ENCODE results near the gene DNM3. TPM values are rescaled to one million over a fixed set of nuclear protein-coding genes. Genes with fewer than 3 reads are reported as not detected.
A peak's percentile ranks its signal among the peaks of the same experiment; 100 is the strongest.

The DNM3 gene
- total and polyA plus RNA-seq, 4 donors: 38.5 to 93.9 (median 48.5) TPM

GRCh38 chr1:171863531-171863930, 22.2 kb downstream of the DNM3 start:
- no peak overlapping the region for H3K27ac ChIP-seq (ENCODE audit: low read depth, low read length)
- WGBS (ENCODE audit: insufficient coverage): no CpG with 5 or more reads among the region's 4 CpGs
- H3K36me3 ChIP-seq (ENCODE audit: control insufficient read depth, insufficient read depth, low read length): no peaks in the 10 kb centered on the region
- H3K27me3 ChIP-seq (ENCODE audit: control insufficient read depth, insufficient read depth, low read length): no peaks in the 10 kb centered on the region
- no peak for DNase-seq (ENCODE audit: low read depth in 4 of 6, low spot score in 6 of 6)
- H3K4me1 ChIP-seq (ENCODE audit: control insufficient read depth, insufficient read depth, low read length): no peaks in the 10 kb centered on the region
- H3K9me3 ChIP-seq (ENCODE audit: control insufficient read depth, insufficient read depth, low read length): no peaks in the 10 kb centered on the region
- no peak overlapping the region for H3K4me3 ChIP-seq (ENCODE audit: low read depth, low read length)

GRCh38 chr1:171864308-171864707, 23.0 kb downstream of the DNM3 start:
- no peak overlapping the region for H3K4me3 ChIP-seq (ENCODE audit: low read depth, low read length)
- no peaks in the 10 kb centered on the region for H3K4me1 ChIP-seq (ENCODE audit: control insufficient read depth, insufficient read depth, low read length)
- H3K27me3 ChIP-seq (ENCODE audit: control insufficient read depth, insufficient read depth, low read length): no peaks in the 10 kb centered on the region
- H3K36me3 ChIP-seq (ENCODE audit: control insufficient read depth, insufficient read depth, low read length): no peaks in the 10 kb centered on the region
- H3K27ac ChIP-seq (ENCODE audit: low read depth, low read length): no peak overlapping the region
- DNase-seq (ENCODE audit: low read depth in 4 of 6, low spot score in 6 of 6): peak in 2 of 6 donors; percentile 34 to 51
- H3K9me3 ChIP-seq (ENCODE audit: control insufficient read depth, insufficient read depth, low read length): no peaks in the 10 kb centered on the region

GRCh38 chr1:171865106-171865505, 23.8 kb downstream of the DNM3 start:
- H3K4me3 ChIP-seq (ENCODE audit: low read depth, low read length): no peak overlapping the region
- H3K9me3 ChIP-seq (ENCODE audit: control insufficient read depth, insufficient read depth, low read length): no peaks in the 10 kb centered on the region
- H3K36me3 ChIP-seq (ENCODE audit: control insufficient read depth, insufficient read depth, low read length): no peaks in the 10 kb centered on the region
- no peaks in the 10 kb centered on the region for H3K4me1 ChIP-seq (ENCODE audit: control insufficient read depth, insufficient read depth, low read length)
- WGBS (ENCODE audit: insufficient coverage): 100% methylated on average over 2 of the region's 6 CpGs
- no peak for DNase-seq (ENCODE audit: low read depth in 4 of 6, low spot score in 6 of 6)
- H3K27me3 ChIP-seq (ENCODE audit: control insufficient read depth, insufficient read depth, low read length): no peaks in the 10 kb centered on the region
- no peak overlapping the region for H3K27ac ChIP-seq (ENCODE audit: low read depth, low read length)

GRCh38 chr1:171867236-171867635, 25.9 kb downstream of the DNM3 start:
- H3K27ac ChIP-seq (ENCODE audit: low read depth, low read length): no peak overlapping the region
- WGBS (ENCODE audit: insufficient coverage): 100% methylated on average over 1 of the region's 2 CpGs
- no peaks in the 10 kb centered on the region for H3K27me3 ChIP-seq (ENCODE audit: control insufficient read depth, insufficient read depth, low read length)
- H3K9me3 ChIP-seq (ENCODE audit: control insufficient read depth, insufficient read depth, low read length): no peaks in the 10 kb centered on the region
- H3K4me3 ChIP-seq (ENCODE audit: low read depth, low read length): no peak overlapping the region
- no peak for DNase-seq (ENCODE audit: low read depth in 4 of 6, low spot score in 6 of 6)
- no peaks in the 10 kb centered on the region for H3K4me1 ChIP-seq (ENCODE audit: control insufficient read depth, insufficient read depth, low read length)
- no peaks in the 10 kb centered on the region for H3K36me3 ChIP-seq (ENCODE audit: control insufficient read depth, insufficient read depth, low read length)

GRCh38 chr1:171868217-171868803, 27.0 kb downstream of the DNM3 start:
- no peak overlapping the region for H3K27ac ChIP-seq (ENCODE audit: low read depth, low read length)
- peak in 1 of 6 donors; percentile 18 for DNase-seq (ENCODE audit: low read depth in 4 of 6, low spot score in 6 of 6)
- WGBS (ENCODE audit: insufficient coverage): 100% methylated on average over 2 of the region's 3 CpGs

GRCh38 chr1:171869097-171869496, 27.8 kb downstream of the DNM3 start:
- peak in 1 of 6 donors; percentile 12 for DNase-seq (ENCODE audit: low read depth in 4 of 6, low spot score in 6 of 6)
- H3K27me3 ChIP-seq (ENCODE audit: control insufficient read depth, insufficient read depth, low read length): no peaks in the 10 kb centered on the region
- H3K27ac ChIP-seq (ENCODE audit: low read depth, low read length): no peak overlapping the region
- no peaks in the 10 kb centered on the region for H3K9me3 ChIP-seq (ENCODE audit: control insufficient read depth, insufficient read depth, low read length)
- no peaks in the 10 kb centered on the region for H3K4me1 ChIP-seq (ENCODE audit: control insufficient read depth, insufficient read depth, low read length)
- no peaks in the 10 kb centered on the region for H3K36me3 ChIP-seq (ENCODE audit: control insufficient read depth, insufficient read depth, low read length)
- H3K4me3 ChIP-seq (ENCODE audit: low read depth, low read length): no peak overlapping the region

More at GRCh38 chr1:171868217-171868803, 27.0 kb downstream of the DNM3 start:
- H3K4me1 ChIP-seq (ENCODE audit: control insufficient read depth, insufficient read depth, low read length): no peaks in the 10 kb centered on the region
- no peaks in the 10 kb centered on the region for H3K9me3 ChIP-seq (ENCODE audit: control insufficient read depth, insufficient read depth, low read length)
- no peaks in the 10 kb centered on the region for H3K27me3 ChIP-seq (ENCODE audit: control insufficient read depth, insufficient read depth, low read length)
- H3K36me3 ChIP-seq (ENCODE audit: control insufficient read depth, insufficient read depth, low read length): no peaks in the 10 kb centered on the region
- H3K4me3 ChIP-seq (ENCODE audit: low read depth, low read length): no peak overlapping the region

GRCh38 chr1:171871848-171872247, 30.6 kb downstream of the DNM3 start:
- Histone ChIP-seq H3K36me3 (ENCODE audit: control insufficient read depth, insufficient read depth, low read length) (no peaks in the 10 kb centered on the region), H3K27me3 (ENCODE audit: control insufficient read depth, insufficient read depth, low read length) (no peaks in the 10 kb centered on the region), H3K27ac (ENCODE audit: low read depth, low read length) (no peak overlapping the region), H3K9me3 (ENCODE audit: control insufficient read depth, insufficient read depth, low read length) (no peaks in the 10 kb centered on the region), H3K4me1 (ENCODE audit: control insufficient read depth, insufficient read depth, low read length) (no peaks in the 10 kb centered on the region), H3K4me3 (ENCODE audit: low read depth, low read length) (no peak overlapping the region)
- DNase-seq (ENCODE audit: low read depth in 4 of 6, low spot score in 6 of 6): no peak
- 86% methylated on average over 2 of the region's 2 CpGs for WGBS (ENCODE audit: insufficient coverage)

- H3K36me3 ChIP-seq (ENCODE audit: control insufficient read depth, insufficient read depth, low read length): no peaks in the 10 kb centered on the region
- H3K4me3 ChIP-seq (ENCODE audit: low read depth, low read length): no peak overlapping the region
- H3K27me3 ChIP-seq (ENCODE audit: control insufficient read depth, insufficient read depth, low read length): no peaks in the 10 kb centered on the region
- no peak for DNase-seq (ENCODE audit: low read depth in 4 of 6, low spot score in 6 of 6)
- no peaks in the 10 kb centered on the region for H3K4me1 ChIP-seq (ENCODE audit: control insufficient read depth, insufficient read depth, low read length)
- WGBS (ENCODE audit: insufficient coverage): no CpG with 5 or more reads among the region's 5 CpGs
- H3K27ac ChIP-seq (ENCODE audit: low read depth, low read length): no peak overlapping the region
- no peaks in the 10 kb centered on the region for H3K9me3 ChIP-seq (ENCODE audit: control insufficient read depth, insufficient read depth, low read length)
These were observed 31.1 kb downstream of the DNM3 start for GRCh38 chr1:171872430-171872829.

- Histone ChIP-seq H3K27me3 (ENCODE audit: control insufficient read depth, insufficient read depth, low read length) (no peaks in the 10 kb centered on the region), H3K36me3 (ENCODE audit: control insufficient read depth, insufficient read depth, low read length) (no peaks in the 10 kb centered on the region), H3K27ac (ENCODE audit: low read depth, low read length) (no peak overlapping the region), H3K9me3 (ENCODE audit: control insufficient read depth, insufficient read depth, low read length) (no peaks in the 10 kb centered on the region), H3K4me3 (ENCODE audit: low read depth, low read length) (no peak overlapping the region), H3K4me1 (ENCODE audit: control insufficient read depth, insufficient read depth, low read length) (no peaks in the 10 kb centered on the region)
- no CpG with 5 or more reads among the region's 5 CpGs for WGBS (ENCODE audit: insufficient coverage)
- DNase-seq (ENCODE audit: low read depth in 4 of 6, low spot score in 6 of 6): no peak
These were observed 32.4 kb downstream of the DNM3 start for GRCh38 chr1:171873664-171874063.

- no CpG with 5 or more reads among the region's 3 CpGs for WGBS (ENCODE audit: insufficient coverage)
These were observed 36.4 kb downstream of the DNM3 start for GRCh38 chr1:171877701-171878100.

More at GRCh38 chr1:171877701-171878100, 36.4 kb downstream of the DNM3 start:
- no peaks in the 10 kb centered on the region for H3K27me3 ChIP-seq (ENCODE audit: control insufficient read depth, insufficient read depth, low read length)
- DNase-seq (ENCODE audit: low read depth in 4 of 6, low spot score in 6 of 6): no peak
- no peaks in the 10 kb centered on the region for H3K4me1 ChIP-seq (ENCODE audit: control insufficient read depth, insufficient read depth, low read length)
- peak overlapping the region; percentile 2 for H3K27ac ChIP-seq (ENCODE audit: low read depth, low read length)
- H3K4me3 ChIP-seq (ENCODE audit: low read depth, low read length): no peak overlapping the region
- H3K9me3 ChIP-seq (ENCODE audit: control insufficient read depth, insufficient read depth, low read length): no peaks in the 10 kb centered on the region
- no peaks in the 10 kb centered on the region for H3K36me3 ChIP-seq (ENCODE audit: control insufficient read depth, insufficient read depth, low read length)
